Posterior vena cava (tissue), 2 donors: ENCODE results near the gene VIM. TPM values are rescaled to one million over a fixed set of nuclear protein-coding genes. Genes with fewer than 3 reads are reported as not detected.

Experiments used
- DNase-seq: peaks from one replicate; pipeline ENCODE4 v3.0.0-alpha.2; 2020; ENCODE audit warnings: low spot score
- intact Hi-C, 2 donors: fragments of 100-400 bp; cut with DNase I; formaldehyde crosslinking; loops; one replicate each; pipeline versions ENCODE4 v1.14.1 to v1.14.2; 2022 to 2023
- total RNA-seq, 2 donors: library from RNA; stranded (reverse); fragmentation: NEBNext Ultra II Directional; extraction: Animal tissue kit (Norgen Biotek cat#: 25700); gene quantifications; one replicate each; pipeline ENCODE4 v1.2.1, GENCODE V29; 2021
- donor health status: DM: yes; HTN: yes; CAD: no.
- donor health status: DM: yes; HTN: yes; CAD: no.

The VIM gene
- total RNA-seq, 2 donors from 2014 or later, result 2,278 to 2,643 TPM

DNA sequence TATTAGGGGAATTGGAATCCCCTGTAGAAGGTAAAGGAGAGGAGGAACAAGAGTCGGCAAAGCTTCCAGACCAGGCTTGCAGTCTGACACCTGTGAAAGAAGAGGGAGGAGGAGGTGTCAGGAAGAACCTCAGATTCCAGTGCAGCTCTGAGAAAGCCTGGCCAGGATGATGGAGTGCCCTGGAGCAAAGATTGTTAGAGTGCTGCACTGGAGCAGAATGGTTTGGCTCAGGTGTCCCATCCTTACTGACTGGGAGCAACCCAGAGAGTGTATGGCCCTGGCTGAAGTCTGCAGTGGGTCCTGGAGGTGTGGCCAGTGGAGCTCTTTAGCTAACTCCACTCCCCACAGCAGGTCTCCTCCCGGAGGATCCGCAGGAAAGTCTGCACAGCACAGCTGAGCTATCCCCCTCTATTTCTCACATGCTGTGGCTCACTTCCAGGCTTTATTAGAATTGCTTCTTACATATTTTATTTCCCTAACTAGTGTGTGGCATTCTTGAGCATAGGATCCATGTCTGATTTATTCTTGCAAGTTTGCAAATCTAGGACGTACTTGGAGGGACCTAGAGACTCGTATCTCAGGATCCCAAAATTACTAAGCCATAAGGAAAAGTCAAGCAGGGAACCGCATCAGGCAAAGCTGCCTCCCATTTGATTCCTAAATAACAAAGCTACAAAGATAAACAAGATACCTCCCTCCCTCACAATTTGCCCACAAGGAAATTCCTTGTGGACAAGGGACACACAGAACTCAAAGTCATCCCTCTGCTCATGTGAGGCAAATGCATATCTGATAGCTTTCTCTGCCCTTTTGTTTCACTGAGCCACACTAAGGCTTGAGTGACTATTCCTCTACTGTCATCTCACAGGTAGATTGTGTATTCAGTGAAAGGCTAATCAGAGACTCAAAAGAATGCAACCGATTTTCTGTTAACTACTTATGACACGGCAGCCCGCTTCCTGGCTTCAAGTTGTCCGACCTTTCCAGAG lies 58.8 kb downstream of the VIM start:
- intact Hi-C loops, result no loop called here
- no peak for DNase-seq

Other genes with a start within 250 kb of the VIM start
- 1 to 10 TPM; 1.1 to 2.3 TPM for gene CUBN, start 98.4 kb upstream of the VIM start, total RNA-seq
- gene TRDMT1, start 26.6 kb upstream of the VIM start, total RNA-seq, result 10 to 100 TPM in 1 of 2 donors, 1 to 10 TPM in 1; 9.5 to 11.0 TPM
- gene ST8SIA6, start 226.4 kb downstream of the VIM start, total RNA-seq, result 1 to 10 TPM; 3.1 to 4.5 TPM